ENCODE measurements around the gene FEN1. TPM values are rescaled to one million over a fixed set of nuclear protein-coding genes. Genes with fewer than 3 reads are reported as not detected.

Gene FEN1
- total and polyA plus RNA-seq, 9 donors, result 3.7 to 8.6 (median 5.0) TPM

DNA sequence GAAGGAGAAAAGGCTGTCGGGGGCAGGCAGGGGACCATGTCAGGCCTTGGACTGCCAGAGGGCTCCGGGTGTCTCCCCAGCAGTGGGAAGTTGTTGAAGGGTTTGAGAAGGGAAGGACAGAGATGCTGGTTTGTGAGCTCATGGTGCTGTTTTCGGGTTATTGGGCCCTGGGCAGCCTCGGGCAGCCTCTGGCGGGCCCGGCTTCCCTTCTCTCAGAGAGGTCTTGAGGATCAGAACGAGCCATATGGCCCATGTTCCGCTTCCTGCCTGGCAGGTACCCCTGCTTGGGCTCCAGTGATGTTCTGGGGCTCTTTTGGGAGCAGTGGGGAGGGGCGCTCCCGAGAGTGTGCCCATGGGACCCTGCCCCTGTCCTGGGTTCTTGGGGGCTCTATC lies 30.5 kb upstream of the FEN1 start:
- no peak overlapping the region for H3K4me3 ChIP-seq
- H3K27me3 ChIP-seq, result no peaks in the 10 kb centered on the region
- H3K27ac ChIP-seq, result no peak overlapping the region
- H3K9me3 ChIP-seq, result no peaks in the 10 kb centered on the region
- DNase-seq, result no peak
- no peaks in the 10 kb centered on the region for H3K36me3 ChIP-seq
- no peaks in the 10 kb centered on the region for H3K4me1 ChIP-seq (ENCODE audit: insufficient read depth)
- no peak for TF ChIP-seq POLR2A (IDR thresholded peaks at IDR 0.05)
- no peak for TF ChIP-seq EP300 (IDR thresholded peaks at IDR 0.05)
- TF ChIP-seq, protein P1, sequence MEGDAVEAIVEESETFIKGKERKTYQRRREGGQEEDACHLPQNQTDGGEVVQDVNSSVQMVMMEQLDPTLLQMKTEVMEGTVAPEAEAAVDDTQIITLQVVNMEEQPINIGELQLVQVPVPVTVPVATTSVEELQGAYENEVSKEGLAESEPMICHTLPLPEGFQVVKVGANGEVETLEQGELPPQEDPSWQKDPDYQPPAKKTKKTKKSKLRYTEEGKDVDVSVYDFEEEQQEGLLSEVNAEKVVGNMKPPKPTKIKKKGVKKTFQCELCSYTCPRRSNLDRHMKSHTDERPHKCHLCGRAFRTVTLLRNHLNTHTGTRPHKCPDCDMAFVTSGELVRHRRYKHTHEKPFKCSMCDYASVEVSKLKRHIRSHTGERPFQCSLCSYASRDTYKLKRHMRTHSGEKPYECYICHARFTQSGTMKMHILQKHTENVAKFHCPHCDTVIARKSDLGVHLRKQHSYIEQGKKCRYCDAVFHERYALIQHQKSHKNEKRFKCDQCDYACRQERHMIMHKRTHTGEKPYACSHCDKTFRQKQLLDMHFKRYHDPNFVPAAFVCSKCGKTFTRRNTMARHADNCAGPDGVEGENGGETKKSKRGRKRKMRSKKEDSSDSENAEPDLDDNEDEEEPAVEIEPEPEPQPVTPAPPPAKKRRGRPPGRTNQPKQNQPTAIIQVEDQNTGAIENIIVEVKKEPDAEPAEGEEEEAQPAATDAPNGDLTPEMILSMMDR (IDR thresholded peaks at IDR 0.05), result no peak
- intact Hi-C loops (cut with DNase I), result no loop called here
- WGBS, 3 donors, result 72 to 90% (median 76%) methylated on average over 10 of the region's 10 CpGs

DNA sequence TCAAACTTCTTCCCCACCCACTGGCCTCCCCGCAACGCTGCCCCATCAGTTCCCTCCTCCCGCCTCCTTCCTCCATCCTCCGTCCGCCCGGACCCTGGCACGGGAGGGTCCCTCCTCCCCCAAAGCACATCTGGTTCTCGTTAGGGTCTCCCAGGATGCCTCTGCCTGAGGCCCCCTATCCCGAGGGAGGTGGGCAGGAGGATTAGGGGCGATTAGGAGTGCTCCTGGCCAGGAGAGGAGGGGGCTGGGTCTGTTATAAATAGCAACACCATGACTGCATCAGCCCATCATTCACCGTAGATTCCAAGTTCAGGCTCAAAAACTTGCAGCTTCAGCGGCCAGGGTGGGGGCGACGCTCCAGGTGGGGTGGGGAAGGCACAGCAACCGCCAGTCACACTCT lies 29.9 kb upstream of the FEN1 start:
- Histone ChIP-seq H3K27me3 (no peaks in the 10 kb centered on the region), H3K9me3 (no peaks in the 10 kb centered on the region), H3K36me3 (no peaks in the 10 kb centered on the region), H3K4me1 (ENCODE audit: insufficient read depth) (no peaks in the 10 kb centered on the region), H3K27ac (no peak overlapping the region), H3K4me3 (no peak overlapping the region)
- intact Hi-C loops (cut with DNase I), result no loop called here
- TF ChIP-seq, protein P1 (IDR thresholded peaks at IDR 0.05), result no peak
- TF ChIP-seq POLR2A (IDR thresholded peaks at IDR 0.05) (no peak), EP300 (IDR thresholded peaks at IDR 0.05) (no peak)
- DNase-seq, result no peak
- WGBS, 3 donors, result 30 to 44% (median 41%) methylated on average over 15 of the region's 15 CpGs

DNA sequence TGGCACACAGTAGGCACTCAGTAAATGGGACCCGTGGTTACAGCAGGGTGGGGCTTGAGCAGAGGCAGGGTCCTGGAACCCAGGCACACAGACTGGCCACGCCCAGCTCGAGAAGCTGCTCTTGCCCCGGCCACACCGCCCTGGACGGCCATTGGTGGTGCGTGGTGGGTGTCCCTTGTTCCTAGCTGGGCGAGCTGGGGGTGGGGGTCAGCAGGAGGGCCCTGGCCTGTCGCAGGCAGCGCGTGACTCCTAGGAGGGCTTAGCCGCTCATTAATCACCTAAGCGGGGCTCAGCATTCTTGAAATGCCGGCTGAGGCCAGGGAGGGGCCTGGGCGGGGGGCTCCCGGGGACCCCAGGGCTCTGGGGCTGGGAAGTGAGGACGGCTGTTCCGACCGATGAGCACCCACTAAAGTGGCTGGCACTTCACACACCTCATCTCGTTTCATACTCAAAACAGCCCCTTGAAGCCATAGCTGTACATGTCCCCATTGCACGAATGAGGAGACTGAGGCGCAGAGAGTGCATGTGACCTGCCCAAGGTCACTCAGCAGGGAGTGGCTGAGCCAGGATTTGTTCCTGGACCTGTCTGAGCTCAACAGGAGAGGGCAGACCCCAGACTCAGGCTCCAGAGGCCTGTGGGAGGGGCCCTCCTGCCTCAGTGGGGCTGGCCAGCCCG lies 28.6 kb upstream of the FEN1 start:
- Histone ChIP-seq H3K27me3 (no peaks in the 10 kb centered on the region), H3K4me1 (ENCODE audit: insufficient read depth) (no peaks in the 10 kb centered on the region), H3K9me3 (no peaks in the 10 kb centered on the region), H3K36me3 (no peaks in the 10 kb centered on the region), H3K4me3 (no peak overlapping the region), H3K27ac (peak overlapping the region; percentile 26 to 59)
- WGBS, 3 donors, result 73 to 75% (median 73%) methylated on average over 23 of the region's 23 CpGs
- TF ChIP-seq, protein P1 (IDR thresholded peaks at IDR 0.05), result no peak
- TF ChIP-seq EP300 (IDR thresholded peaks at IDR 0.05), result no peak
- no peak for TF ChIP-seq POLR2A (IDR thresholded peaks at IDR 0.05)
- DNase-seq, result no peak
- intact Hi-C loops (cut with DNase I), result no loop called here

DNA sequence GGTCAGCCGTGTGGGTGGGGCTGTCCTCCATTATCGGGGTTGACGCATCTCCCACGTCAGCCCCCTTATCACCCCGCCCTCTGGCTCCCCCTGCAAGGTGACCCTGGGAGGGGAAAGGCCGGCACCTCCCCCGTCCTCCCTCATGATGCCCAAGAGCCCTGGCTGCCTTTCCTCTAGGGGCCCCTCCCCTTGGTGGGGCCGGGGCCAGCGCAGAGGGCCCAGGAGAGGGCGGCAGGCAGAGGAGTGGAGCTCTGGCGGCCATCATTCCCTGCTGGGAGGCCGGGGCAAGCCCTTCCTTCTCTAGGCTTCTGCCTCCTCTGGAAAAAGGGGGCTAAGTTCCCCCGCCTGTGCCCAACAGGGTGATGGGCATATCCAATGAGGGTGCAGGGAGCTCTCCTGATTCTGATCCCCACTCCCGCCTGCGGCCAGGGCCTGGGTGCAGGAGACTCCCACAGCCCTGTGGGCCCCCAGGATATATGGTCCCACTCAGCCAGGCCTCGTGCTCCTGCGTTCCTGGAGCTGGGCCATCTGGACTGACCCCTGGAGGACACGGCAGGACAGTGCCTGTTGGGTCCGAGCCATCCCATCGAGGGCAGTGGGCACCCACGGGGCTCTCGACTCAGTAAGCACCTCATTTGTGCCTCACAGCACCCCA lies 28.0 kb upstream of the FEN1 start:
- WGBS, 3 donors, result 45 to 48% (median 47%) methylated on average over 22 of the region's 22 CpGs
- no peaks in the 10 kb centered on the region for H3K36me3 ChIP-seq
- H3K4me1 ChIP-seq (ENCODE audit: insufficient read depth), result peaks cover 3% of the 10 kb centered on the region
- H3K27me3 ChIP-seq, result no peaks in the 10 kb centered on the region
- peak overlapping the region; percentile 26 to 59 for H3K27ac ChIP-seq
- H3K9me3 ChIP-seq, result no peaks in the 10 kb centered on the region
- intact Hi-C loops (cut with DNase I), result no loop called here
- TF ChIP-seq, protein P1 (IDR thresholded peaks at IDR 0.05), result no peak
- TF ChIP-seq EP300 (IDR thresholded peaks at IDR 0.05) (no peak), POLR2A (IDR thresholded peaks at IDR 0.05) (no peak)
- no peak overlapping the region for H3K4me3 ChIP-seq
- DNase-seq, result peak; percentile 74 to 91 (median 80)
